ENCODE results near the gene ASB13. TPM values are rescaled to one million over a fixed set of nuclear protein-coding genes. Genes with fewer than 3 reads are reported as not detected.

The ASB13 gene
- total RNA-seq, 1 donor, result 14.8 TPM

GRCh38 chr10:5617521-5617920, 48.9 kb downstream of the ASB13 start:
- no peak for TF ChIP-seq CTCF (IDR thresholded peaks at IDR 0.05; ENCODE audit: extremely low read depth, low read depth, low read length)
- Histone ChIP-seq H3K4me1 (ENCODE audit: insufficient read depth, low read length) (peaks cover 53% of the 10 kb centered on the region), H3K4me3 (ENCODE audit: insufficient read depth, low read length) (no peak overlapping the region), H2AFZ (ENCODE audit: low read length) (no peak overlapping the region), H4K20me1 (ENCODE audit: insufficient read depth, low read length) (no peaks in the 10 kb centered on the region), H3K27ac (ENCODE audit: low read depth, low read length) (no peak overlapping the region), H3K27me3 (ENCODE audit: insufficient read depth, low read length) (no peaks in the 10 kb centered on the region), H3K79me2 (ENCODE audit: insufficient read depth, low read length) (no peaks in the 10 kb centered on the region), H3K4me2 (ENCODE audit: insufficient read depth, low read length) (no peak overlapping the region), H3K36me3 (ENCODE audit: insufficient read depth, low read length) (no peaks in the 10 kb centered on the region), H3K9me3 (ENCODE audit: low read depth, low read length) (no peaks in the 10 kb centered on the region)
- no peak for DNase-seq (ENCODE audit: insufficient read length, low spot score, missing footprints)

GRCh38 chr10:5616836-5617235, 49.6 kb downstream of the ASB13 start:
- no peaks in the 10 kb centered on the region for H3K36me3 ChIP-seq (ENCODE audit: insufficient read depth, low read length)
- H3K27ac ChIP-seq (ENCODE audit: low read depth, low read length), result no peak overlapping the region
- H3K79me2 ChIP-seq (ENCODE audit: insufficient read depth, low read length), result no peaks in the 10 kb centered on the region
- TF ChIP-seq CTCF (IDR thresholded peaks at IDR 0.05; ENCODE audit: extremely low read depth, low read depth, low read length), result no peak
- H3K9me3 ChIP-seq (ENCODE audit: low read depth, low read length), result no peaks in the 10 kb centered on the region
- no peaks in the 10 kb centered on the region for H3K27me3 ChIP-seq (ENCODE audit: insufficient read depth, low read length)
- peaks cover 53% of the 10 kb centered on the region for H3K4me1 ChIP-seq (ENCODE audit: insufficient read depth, low read length)
- no peak for DNase-seq (ENCODE audit: insufficient read length, low spot score, missing footprints)
- H3K4me2 ChIP-seq (ENCODE audit: insufficient read depth, low read length), result peak overlapping the region; percentile 31
- H3K4me3 ChIP-seq (ENCODE audit: insufficient read depth, low read length), result no peak overlapping the region
- H4K20me1 ChIP-seq (ENCODE audit: insufficient read depth, low read length), result no peaks in the 10 kb centered on the region
- H2AFZ ChIP-seq (ENCODE audit: low read length), result no peak overlapping the region

GRCh38 chr10:5616046-5616445, 50.3 kb downstream of the ASB13 start:
- no peak for TF ChIP-seq CTCF (IDR thresholded peaks at IDR 0.05; ENCODE audit: extremely low read depth, low read depth, low read length)
- Histone ChIP-seq H3K4me2 (ENCODE audit: insufficient read depth, low read length) (peak overlapping the region; percentile 11), H2AFZ (ENCODE audit: low read length) (peak overlapping the region; percentile 80), H3K27me3 (ENCODE audit: insufficient read depth, low read length) (no peaks in the 10 kb centered on the region), H3K79me2 (ENCODE audit: insufficient read depth, low read length) (no peaks in the 10 kb centered on the region), H3K27ac (ENCODE audit: low read depth, low read length) (peak overlapping the region; percentile 77), H3K9me3 (ENCODE audit: low read depth, low read length) (no peaks in the 10 kb centered on the region), H3K4me3 (ENCODE audit: insufficient read depth, low read length) (no peak overlapping the region), H3K4me1 (ENCODE audit: insufficient read depth, low read length) (peaks cover 53% of the 10 kb centered on the region), H3K36me3 (ENCODE audit: insufficient read depth, low read length) (no peaks in the 10 kb centered on the region), H4K20me1 (ENCODE audit: insufficient read depth, low read length) (no peaks in the 10 kb centered on the region)
- DNase-seq (ENCODE audit: insufficient read length, low spot score, missing footprints), result peak; percentile 53

GRCh38 chr10:5615316-5615715, 51.1 kb downstream of the ASB13 start:
- no peaks in the 10 kb centered on the region for H3K36me3 ChIP-seq (ENCODE audit: insufficient read depth, low read length)
- peak overlapping the region; percentile 11 for H3K4me2 ChIP-seq (ENCODE audit: insufficient read depth, low read length)
- peaks cover 51% of the 10 kb centered on the region for H3K4me1 ChIP-seq (ENCODE audit: insufficient read depth, low read length)
- no peak overlapping the region for H3K4me3 ChIP-seq (ENCODE audit: insufficient read depth, low read length)
- no peaks in the 10 kb centered on the region for H3K27me3 ChIP-seq (ENCODE audit: insufficient read depth, low read length)
- no peak for TF ChIP-seq CTCF (IDR thresholded peaks at IDR 0.05; ENCODE audit: extremely low read depth, low read depth, low read length)
- no peaks in the 10 kb centered on the region for H4K20me1 ChIP-seq (ENCODE audit: insufficient read depth, low read length)
- peak; percentile 99 for DNase-seq (ENCODE audit: insufficient read length, low spot score, missing footprints)
- H2AFZ ChIP-seq (ENCODE audit: low read length), result peak overlapping the region; percentile 80
- H3K79me2 ChIP-seq (ENCODE audit: insufficient read depth, low read length), result no peaks in the 10 kb centered on the region
- peak overlapping the region; percentile 77 for H3K27ac ChIP-seq (ENCODE audit: low read depth, low read length)
- no peaks in the 10 kb centered on the region for H3K9me3 ChIP-seq (ENCODE audit: low read depth, low read length)
